PC-9 (cell line): ENCODE measurements around the gene LRRC8C. TPM values are rescaled to one million over a fixed set of nuclear protein-coding genes. Genes with fewer than 3 reads are reported as not detected.

ENCODE experiments used
- BruUV-seq: library from RNA; stranded (reverse); fragments of 400-500 nt; replicated peaks from 2 replicates; lab custom pipeline; 2021; lab: Mats Ljungman, UMichigan
- CTCF ChIA-PET: fragments of 300-600 bp; sonication (Branson Sonifier 250); formaldehyde crosslinking; loops from one replicate; lab custom pipeline; 2022; ENCODE audit warnings: antibody characterized with exemption; lab: Charles Lee
- POLR2A ChIA-PET: fragments of 300-600 bp; sonication (Branson Sonifier 250); formaldehyde crosslinking; loops from one replicate; lab custom pipeline; 2022; ENCODE audit warnings: antibody characterized with exemption; ENCODE audit not compliant: unreplicated experiment; lab: Charles Lee
- DNase-seq, 2 experiments: peaks; one replicate each; pipeline versions ENCODE4 v3.0.0 to v3.0.0-alpha.2; 2015 to 2022; ENCODE audit warnings: mixed read lengths in 1 of 2
- H2AFZ ChIP-seq: fragments of 200-600 bp; sonication (generic); 2 replicates; pipeline ENCODE4 v1.8.1; 2017; ENCODE audit warnings: antibody characterized with exemption
- H3F3A ChIP-seq: fragments of 200-600 bp; sonication (generic); 2 replicates; pipeline ENCODE4 v1.8.1; 2017; ENCODE audit warnings: antibody characterized with exemption, mild to moderate bottlenecking, low read depth; ENCODE audit not compliant: insufficient read depth
- H3K27ac ChIP-seq: fragments of 200-600 bp; sonication (generic); 2 replicates; pipeline ENCODE4 v1.6.1; 2016; ENCODE audit warnings: mixed run types
- H3K27me3 ChIP-seq: fragments of 200-600 bp; sonication (generic); 2 replicates; pipeline ENCODE4 v1.6.1; 2016; ENCODE audit warnings: low read depth, mixed run types; ENCODE audit not compliant: insufficient read depth
- H3K36me3 ChIP-seq: fragments of 200-600 bp; sonication (generic); 2 replicates; pipeline ENCODE4 v1.6.1; 2016; ENCODE audit warnings: low read depth, mixed run types
- H3K4me1 ChIP-seq: fragments of 200-600 bp; sonication (generic); replicated peaks from 2 replicates; pipeline ENCODE4 v1.6.1; 2016; ENCODE audit warnings: mixed run types; ENCODE audit not compliant: insufficient read depth
- H3K4me2 ChIP-seq: fragments of 200-600 bp; sonication (generic); 2 replicates; pipeline ENCODE4 v1.6.1; 2017; ENCODE audit warnings: mixed run types
- H3K4me3 ChIP-seq: fragments of 200-600 bp; sonication (generic); 2 replicates; pipeline ENCODE4 v1.6.1; 2016; ENCODE audit warnings: mixed run types
- H3K79me2 ChIP-seq: fragments of 200-600 bp; sonication (generic); 2 replicates; pipeline ENCODE4 v1.6.1; 2017; ENCODE audit warnings: low read depth, mixed run types
- H3K9me2 ChIP-seq: fragments of 200-600 bp; sonication (generic); 2 replicates; pipeline ENCODE4 v1.8.1; 2017; ENCODE audit warnings: mild to moderate bottlenecking; ENCODE audit not compliant: insufficient read depth
- H3K9me3 ChIP-seq: fragments of 200-600 bp; sonication (generic); 2 replicates; pipeline ENCODE4 v1.8.1; 2016; ENCODE audit warnings: low read depth; ENCODE audit not compliant: insufficient read depth
- H4K20me1 ChIP-seq: fragments of 200-600 bp; sonication (generic); 2 replicates; pipeline ENCODE4 v1.8.1; 2017; ENCODE audit not compliant: insufficient read depth
- EZH2 ChIP-seq: fragments of 200-600 bp; sonication (generic); IDR thresholded peaks from 2 replicates; pipeline ENCODE4 v1.8.0; 2017; ENCODE audit warnings: antibody characterized with exemption, low read depth
- intact Hi-C: fragments of 100-400 bp; cut with micrococcal nuclease; formaldehyde crosslinking; loops from one replicate; pipeline ENCODE4 v1.10.0; 2022; ENCODE audit not compliant: unreplicated experiment
- total RNA-seq: library from RNA; stranded (reverse); gene quantifications from 2 replicates; pipeline ENCODE4 v1.2.3, GENCODE V29; 2021
- TF ChIP-seq, protein P1 (sequence below): fragments of 200-600 bp; sonication (generic); conservative IDR thresholded peaks from 2 replicates; pipeline ENCODE4 v1.6.1; 2017; ENCODE audit warnings: mixed run types, antibody characterized with exemption, mild to moderate bottlenecking, moderate library complexity

The LRRC8C gene
- total RNA-seq, 1 experiment from 2014 or later = 2.2 TPM

GRCh38 chr1:89665941-89666340, 33.0 kb downstream of the LRRC8C start:
- Histone ChIP-seq H2AFZ (no peak overlapping the region), H3K27ac (no peak overlapping the region), H3F3A (no peaks in the 10 kb centered on the region), H4K20me1 (no peaks in the 10 kb centered on the region), H3K4me1 (no peaks in the 10 kb centered on the region), H3K36me3 (no peaks in the 10 kb centered on the region), H3K27me3 (no peaks in the 10 kb centered on the region), H3K4me3 (no peak overlapping the region), H3K4me2 (no peak overlapping the region), H3K9me3 (no peaks in the 10 kb centered on the region), H3K9me2 (no peaks in the 10 kb centered on the region), H3K79me2 (no peaks in the 10 kb centered on the region)
- POLR2A ChIA-PET = no interaction called here
- intact Hi-C loops = no loop called here
- TF ChIP-seq EZH2 = no peak
- TF ChIP-seq, protein P1, sequence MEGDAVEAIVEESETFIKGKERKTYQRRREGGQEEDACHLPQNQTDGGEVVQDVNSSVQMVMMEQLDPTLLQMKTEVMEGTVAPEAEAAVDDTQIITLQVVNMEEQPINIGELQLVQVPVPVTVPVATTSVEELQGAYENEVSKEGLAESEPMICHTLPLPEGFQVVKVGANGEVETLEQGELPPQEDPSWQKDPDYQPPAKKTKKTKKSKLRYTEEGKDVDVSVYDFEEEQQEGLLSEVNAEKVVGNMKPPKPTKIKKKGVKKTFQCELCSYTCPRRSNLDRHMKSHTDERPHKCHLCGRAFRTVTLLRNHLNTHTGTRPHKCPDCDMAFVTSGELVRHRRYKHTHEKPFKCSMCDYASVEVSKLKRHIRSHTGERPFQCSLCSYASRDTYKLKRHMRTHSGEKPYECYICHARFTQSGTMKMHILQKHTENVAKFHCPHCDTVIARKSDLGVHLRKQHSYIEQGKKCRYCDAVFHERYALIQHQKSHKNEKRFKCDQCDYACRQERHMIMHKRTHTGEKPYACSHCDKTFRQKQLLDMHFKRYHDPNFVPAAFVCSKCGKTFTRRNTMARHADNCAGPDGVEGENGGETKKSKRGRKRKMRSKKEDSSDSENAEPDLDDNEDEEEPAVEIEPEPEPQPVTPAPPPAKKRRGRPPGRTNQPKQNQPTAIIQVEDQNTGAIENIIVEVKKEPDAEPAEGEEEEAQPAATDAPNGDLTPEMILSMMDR = no peak
- CTCF ChIA-PET = no interaction called here
- BruUV-seq = no TSS peak
- DNase-seq = no peak

GRCh38 chr1:89666640-89667039, 33.7 kb downstream of the LRRC8C start:
- H2AFZ ChIP-seq = no peak overlapping the region
- no peaks in the 10 kb centered on the region for H3K9me2 ChIP-seq
- no peaks in the 10 kb centered on the region for H3K79me2 ChIP-seq
- no peak for DNase-seq
- no peaks in the 10 kb centered on the region for H3K9me3 ChIP-seq
- no peak for TF ChIP-seq EZH2
- TF ChIP-seq, protein P1 = no peak
- no peaks in the 10 kb centered on the region for H3K36me3 ChIP-seq
- H3K27me3 ChIP-seq = no peaks in the 10 kb centered on the region
- peaks cover 1% of the 10 kb centered on the region; the same call in 1 of the 2 replicates for H3K4me1 ChIP-seq
- H3K4me2 ChIP-seq = no peak overlapping the region
- no peak overlapping the region for H3K27ac ChIP-seq
- no TSS peak for BruUV-seq
- H3F3A ChIP-seq = no peaks in the 10 kb centered on the region
- H4K20me1 ChIP-seq = no peaks in the 10 kb centered on the region
- ChIA-PET CTCF (no interaction called here), POLR2A (no interaction called here)
- intact Hi-C loops = no loop called here
- no peak overlapping the region for H3K4me3 ChIP-seq

DNA sequence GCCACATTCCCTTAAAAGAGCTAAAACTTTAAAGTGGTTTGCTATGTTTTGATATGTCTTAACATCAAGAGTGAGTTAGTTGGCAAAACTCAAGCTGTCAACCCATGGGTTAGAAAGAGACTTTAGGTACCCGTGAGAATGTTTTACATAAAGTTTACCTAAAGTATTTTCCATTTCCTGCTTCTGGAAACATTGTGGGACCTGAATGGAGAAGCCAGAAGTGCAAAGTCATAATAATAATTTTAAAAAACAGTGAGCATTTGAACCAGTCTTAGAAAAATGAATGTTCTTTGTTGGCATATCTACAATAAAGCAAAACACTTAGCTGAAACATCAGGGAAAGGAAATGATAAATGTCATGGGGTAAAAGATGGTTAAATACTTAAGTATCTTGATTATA, 34.8 kb downstream of the LRRC8C start:
- Histone ChIP-seq H3K36me3 (no peaks in the 10 kb centered on the region), H3K9me3 (no peaks in the 10 kb centered on the region), H3K4me3 (no peak overlapping the region), H2AFZ (no peak overlapping the region), H3K4me2 (no peak overlapping the region), H3K27me3 (no peaks in the 10 kb centered on the region), H3F3A (no peaks in the 10 kb centered on the region), H3K27ac (no peak overlapping the region), H3K9me2 (no peaks in the 10 kb centered on the region), H3K4me1 (peaks cover 11% of the 10 kb centered on the region), H3K79me2 (no peaks in the 10 kb centered on the region), H4K20me1 (no peaks in the 10 kb centered on the region)
- CTCF ChIA-PET = no interaction called here
- POLR2A ChIA-PET = no interaction called here
- DNase-seq = no peak
- no peak for TF ChIP-seq EZH2
- TF ChIP-seq, protein P1 = no peak
- BruUV-seq = no TSS peak
- intact Hi-C loops = no loop called here
